ENCODE results near the gene PSMA7.

DNA sequence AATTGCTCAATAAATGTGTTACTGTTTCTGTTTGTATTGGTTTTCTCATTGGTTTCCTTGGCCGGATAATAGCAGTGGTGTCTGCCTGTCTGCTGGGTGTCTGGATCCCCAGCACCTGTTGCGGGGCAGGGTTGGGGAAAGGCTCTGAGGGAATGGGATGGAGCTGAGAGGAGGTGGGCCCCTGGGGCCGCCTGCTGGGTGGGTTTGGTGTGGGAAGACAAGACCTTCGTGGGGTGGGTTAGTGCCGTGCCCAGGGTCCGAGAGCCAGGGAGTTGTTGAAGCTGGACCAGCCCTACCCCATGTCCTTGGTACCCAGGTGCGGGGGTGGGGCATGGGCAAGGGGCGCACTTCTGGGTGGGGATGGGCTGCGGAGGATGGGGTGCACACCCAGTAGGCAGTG lies 4.3 kb upstream of the PSMA7 start:
- TF ChIP-seq POLR2A (IDR thresholded peaks at IDR 0.05), result no peak
- TF ChIP-seq, protein P1, sequence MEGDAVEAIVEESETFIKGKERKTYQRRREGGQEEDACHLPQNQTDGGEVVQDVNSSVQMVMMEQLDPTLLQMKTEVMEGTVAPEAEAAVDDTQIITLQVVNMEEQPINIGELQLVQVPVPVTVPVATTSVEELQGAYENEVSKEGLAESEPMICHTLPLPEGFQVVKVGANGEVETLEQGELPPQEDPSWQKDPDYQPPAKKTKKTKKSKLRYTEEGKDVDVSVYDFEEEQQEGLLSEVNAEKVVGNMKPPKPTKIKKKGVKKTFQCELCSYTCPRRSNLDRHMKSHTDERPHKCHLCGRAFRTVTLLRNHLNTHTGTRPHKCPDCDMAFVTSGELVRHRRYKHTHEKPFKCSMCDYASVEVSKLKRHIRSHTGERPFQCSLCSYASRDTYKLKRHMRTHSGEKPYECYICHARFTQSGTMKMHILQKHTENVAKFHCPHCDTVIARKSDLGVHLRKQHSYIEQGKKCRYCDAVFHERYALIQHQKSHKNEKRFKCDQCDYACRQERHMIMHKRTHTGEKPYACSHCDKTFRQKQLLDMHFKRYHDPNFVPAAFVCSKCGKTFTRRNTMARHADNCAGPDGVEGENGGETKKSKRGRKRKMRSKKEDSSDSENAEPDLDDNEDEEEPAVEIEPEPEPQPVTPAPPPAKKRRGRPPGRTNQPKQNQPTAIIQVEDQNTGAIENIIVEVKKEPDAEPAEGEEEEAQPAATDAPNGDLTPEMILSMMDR (IDR thresholded peaks at IDR 0.05), result no peak
- no peak for TF ChIP-seq EP300 (IDR thresholded peaks at IDR 0.05)

Data from ovary (tissue), 3 donors.